ENCODE measurements around the gene VSIG10. TPM values are rescaled to one million over a fixed set of nuclear protein-coding genes. Genes with fewer than 3 reads are reported as not detected.

VSIG10 gene
- total and polyA plus RNA-seq, 2 of the 13 experiments (the other 11 are each of a cell fraction or from before 2014, with no cell fraction given) = 25.6 to 42.5 TPM

DNA sequence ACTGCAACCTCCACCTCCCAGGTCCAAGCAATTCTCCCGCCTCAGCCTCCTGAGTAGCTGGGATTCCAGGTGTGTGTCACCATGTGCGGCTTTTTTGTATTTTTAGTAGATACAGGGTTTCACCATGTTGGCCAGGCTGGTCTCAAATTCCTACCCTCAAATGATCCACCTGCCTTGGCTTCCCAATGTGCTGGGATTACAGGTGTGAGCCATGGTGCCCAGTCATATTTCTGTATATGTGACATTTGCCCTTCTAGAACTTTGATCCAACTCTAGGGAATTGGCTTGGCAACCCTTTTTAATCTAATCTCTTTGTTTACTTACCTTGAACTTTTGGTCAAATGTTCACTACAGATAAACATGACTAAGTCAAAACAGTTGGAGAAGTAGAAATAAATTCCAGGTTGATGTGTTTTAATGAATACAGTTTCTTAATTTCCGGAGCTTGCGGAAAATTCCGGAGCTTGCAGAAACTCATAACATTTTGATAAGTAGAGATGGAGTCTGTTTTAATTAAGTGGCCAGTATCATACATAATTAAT lies 20.6 kb upstream of the VSIG10 start (continued):
- TF ChIP-seq, protein P1, sequence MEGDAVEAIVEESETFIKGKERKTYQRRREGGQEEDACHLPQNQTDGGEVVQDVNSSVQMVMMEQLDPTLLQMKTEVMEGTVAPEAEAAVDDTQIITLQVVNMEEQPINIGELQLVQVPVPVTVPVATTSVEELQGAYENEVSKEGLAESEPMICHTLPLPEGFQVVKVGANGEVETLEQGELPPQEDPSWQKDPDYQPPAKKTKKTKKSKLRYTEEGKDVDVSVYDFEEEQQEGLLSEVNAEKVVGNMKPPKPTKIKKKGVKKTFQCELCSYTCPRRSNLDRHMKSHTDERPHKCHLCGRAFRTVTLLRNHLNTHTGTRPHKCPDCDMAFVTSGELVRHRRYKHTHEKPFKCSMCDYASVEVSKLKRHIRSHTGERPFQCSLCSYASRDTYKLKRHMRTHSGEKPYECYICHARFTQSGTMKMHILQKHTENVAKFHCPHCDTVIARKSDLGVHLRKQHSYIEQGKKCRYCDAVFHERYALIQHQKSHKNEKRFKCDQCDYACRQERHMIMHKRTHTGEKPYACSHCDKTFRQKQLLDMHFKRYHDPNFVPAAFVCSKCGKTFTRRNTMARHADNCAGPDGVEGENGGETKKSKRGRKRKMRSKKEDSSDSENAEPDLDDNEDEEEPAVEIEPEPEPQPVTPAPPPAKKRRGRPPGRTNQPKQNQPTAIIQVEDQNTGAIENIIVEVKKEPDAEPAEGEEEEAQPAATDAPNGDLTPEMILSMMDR (CRISPR knock-in tag; IDR thresholded peaks at IDR 0.05) = no peak
- TF ChIP-seq SMAD9 (CRISPR knock-in tag; IDR thresholded peaks at IDR 0.05) (no peak), HMG20A (CRISPR knock-in tag; IDR thresholded peaks at IDR 0.05; ENCODE audit: borderline replicate concordance) (peak; percentile 64; the same call in 1 of the 2 replicates), ZNF253 (CRISPR knock-in tag; IDR thresholded peaks at IDR 0.05; ENCODE audit: borderline replicate concordance) (no peak), CEBPB (IDR thresholded peaks at IDR 0.05; ENCODE audit: borderline replicate concordance, low read depth, low read length) (no peak), PHF21A (CRISPR knock-in tag; IDR thresholded peaks at IDR 0.05) (peak; percentile 47; the same call in 1 of the 2 replicates), HNF4G (IDR thresholded peaks at IDR 0.05; ENCODE audit: borderline replicate concordance, low read depth, low read length) (peak; percentile 69), HNF4G (CRISPR knock-in tag; IDR thresholded peaks at IDR 0.05; ENCODE audit: borderline replicate concordance, low read depth) (no peak), PHF20 (CRISPR knock-in tag; IDR thresholded peaks at IDR 0.05) (no peak), REPIN1 (CRISPR knock-in tag; IDR thresholded peaks at IDR 0.05; ENCODE audit: borderline replicate concordance, low read depth) (no peak), FOXC1 (CRISPR knock-in tag; IDR thresholded peaks at IDR 0.05; ENCODE audit: borderline replicate concordance) (0 out of 2 replicates have a peak, but pooled peaks have one; percentile 34), ZHX1 (CRISPR knock-in tag; IDR thresholded peaks at IDR 0.05; ENCODE audit: low read depth) (no peak), ZSCAN5A (CRISPR knock-in tag; IDR thresholded peaks at IDR 0.05; ENCODE audit: borderline replicate concordance) (no peak), SRSF9 (IDR thresholded peaks at IDR 0.05; ENCODE audit: borderline replicate concordance, insufficient read depth, low read depth, low read length, poor library complexity, severe bottlenecking) (no peak), SALL1 (CRISPR knock-in tag; IDR thresholded peaks at IDR 0.05) (peak; percentile 74)
- TF ChIP-seq, protein P2, sequence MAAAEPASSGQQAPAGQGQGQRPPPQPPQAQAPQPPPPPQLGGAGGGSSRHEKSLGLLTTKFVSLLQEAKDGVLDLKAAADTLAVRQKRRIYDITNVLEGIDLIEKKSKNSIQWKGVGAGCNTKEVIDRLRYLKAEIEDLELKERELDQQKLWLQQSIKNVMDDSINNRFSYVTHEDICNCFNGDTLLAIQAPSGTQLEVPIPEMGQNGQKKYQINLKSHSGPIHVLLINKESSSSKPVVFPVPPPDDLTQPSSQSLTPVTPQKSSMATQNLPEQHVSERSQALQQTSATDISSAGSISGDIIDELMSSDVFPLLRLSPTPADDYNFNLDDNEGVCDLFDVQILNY (CRISPR knock-in tag; conservative IDR thresholded peaks at IDR 0.05) = no peak
- TF ChIP-seq, protein P3, sequence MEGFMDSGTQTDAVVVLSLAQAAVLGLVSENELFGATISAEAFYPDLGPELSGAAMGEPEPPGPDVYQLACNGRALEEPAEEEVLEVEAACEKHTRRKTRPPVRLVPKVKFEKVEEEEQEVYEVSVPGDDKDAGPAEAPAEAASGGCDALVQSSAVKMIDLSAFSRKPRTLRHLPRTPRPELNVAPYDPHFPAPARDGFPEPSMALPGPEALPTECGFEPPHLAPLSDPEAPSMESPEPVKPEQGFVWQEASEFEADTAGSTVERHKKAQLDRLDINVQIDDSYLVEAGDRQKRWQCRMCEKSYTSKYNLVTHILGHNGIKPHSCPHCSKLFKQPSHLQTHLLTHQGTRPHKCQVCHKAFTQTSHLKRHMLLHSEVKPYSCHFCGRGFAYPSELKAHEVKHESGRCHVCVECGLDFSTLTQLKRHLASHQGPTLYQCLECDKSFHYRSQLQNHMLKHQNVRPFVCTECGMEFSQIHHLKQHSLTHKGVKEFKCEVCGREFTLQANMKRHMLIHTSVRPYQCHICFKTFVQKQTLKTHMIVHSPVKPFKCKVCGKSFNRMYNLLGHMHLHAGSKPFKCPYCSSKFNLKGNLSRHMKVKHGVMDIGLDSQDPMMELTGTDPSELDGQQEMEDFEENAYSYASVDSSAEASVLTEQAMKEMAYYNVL (CRISPR knock-in tag; IDR thresholded peaks at IDR 0.05; ENCODE audit: borderline replicate concordance) = no peak
- TF ChIP-seq, protein P4, sequence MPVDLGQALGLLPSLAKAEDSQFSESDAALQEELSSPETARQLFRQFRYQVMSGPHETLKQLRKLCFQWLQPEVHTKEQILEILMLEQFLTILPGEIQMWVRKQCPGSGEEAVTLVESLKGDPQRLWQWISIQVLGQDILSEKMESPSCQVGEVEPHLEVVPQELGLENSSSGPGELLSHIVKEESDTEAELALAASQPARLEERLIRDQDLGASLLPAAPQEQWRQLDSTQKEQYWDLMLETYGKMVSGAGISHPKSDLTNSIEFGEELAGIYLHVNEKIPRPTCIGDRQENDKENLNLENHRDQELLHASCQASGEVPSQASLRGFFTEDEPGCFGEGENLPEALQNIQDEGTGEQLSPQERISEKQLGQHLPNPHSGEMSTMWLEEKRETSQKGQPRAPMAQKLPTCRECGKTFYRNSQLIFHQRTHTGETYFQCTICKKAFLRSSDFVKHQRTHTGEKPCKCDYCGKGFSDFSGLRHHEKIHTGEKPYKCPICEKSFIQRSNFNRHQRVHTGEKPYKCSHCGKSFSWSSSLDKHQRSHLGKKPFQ (CRISPR knock-in tag; IDR thresholded peaks at IDR 0.05; ENCODE audit: insufficient replicate concordance) = peak; percentile 62
